Middle frontal gyrus (tissue), 1 donor: ENCODE measurements around the gene BIK.
"Not testable (repeated sequence)": the region's sequence is repeated elsewhere in the genome, so short reads cannot be mapped to it uniquely, and the experiment has no call there.

Source experiments
- DNase-seq: peaks from one replicate; pipeline ENCODE4 v3.0.0-alpha.2; 2015; ENCODE audit warnings: low spot score; ENCODE audit errors: extremely low spot score

BIK gene

GRCh38 chr22:43104056-43104625, 6.4 kb upstream of the BIK start:
- DNase-seq, result not testable (repeated sequence)

- DNase-seq, result not testable (repeated sequence)
Observed at GRCh38 chr22:43104950-43105349, 5.6 kb upstream of the BIK start.

- no peak for DNase-seq
Observed at GRCh38 chr22:43106302-43106701, 4.2 kb upstream of the BIK start.

- DNase-seq, result no peak
Observed at GRCh38 chr22:43109511-43109910, 1.0 kb upstream of the BIK start.

- DNase-seq, result no peak
Observed at GRCh38 chr22:43109921-43110443, 568 bp upstream of the BIK start.

GRCh38 chr22:43110927-43111623, 525 bp downstream of the BIK start:
- no peak for DNase-seq

- no peak for DNase-seq
Observed at GRCh38 chr22:43113526-43114251, 3.1 kb downstream of the BIK start.

GRCh38 chr22:43114958-43115357, 4.4 kb downstream of the BIK start:
- DNase-seq, result no peak

- DNase-seq, result no peak
Observed at GRCh38 chr22:43116932-43117331, 6.4 kb downstream of the BIK start.

- DNase-seq, result no peak
Observed at GRCh38 chr22:43118024-43118849, 7.7 kb downstream of the BIK start.

- no peak for DNase-seq
Observed at GRCh38 chr22:43118953-43119458, 8.5 kb downstream of the BIK start.

GRCh38 chr22:43126501-43127165, 16.1 kb downstream of the BIK start:
- DNase-seq, result no peak

GRCh38 chr22:43127166-43127908, 16.8 kb downstream of the BIK start:
- no peak for DNase-seq

GRCh38 chr22:43128116-43128515, 17.6 kb downstream of the BIK start:
- DNase-seq, result no peak

- no peak for DNase-seq
Observed at GRCh38 chr22:43128928-43129424, 18.4 kb downstream of the BIK start.

- no peak for DNase-seq
Observed at GRCh38 chr22:43129426-43130425, 19.2 kb downstream of the BIK start.

GRCh38 chr22:43131773-43132501, 21.4 kb downstream of the BIK start:
- DNase-seq, result no peak

- DNase-seq, result no peak
Observed at GRCh38 chr22:43133401-43133800, 22.9 kb downstream of the BIK start.
